Measurements from ENCODE around the gene SGCE.

SGCE gene

GRCh38 chr7:94665426-94665825 is 9.5 kb upstream of the SGCE start:
- Histone ChIP-seq H4K91ac (ENCODE audit: low read length) (no peak overlapping the region), H3K9me3 (ENCODE audit: control insufficient read depth, low read length) (no peaks in the 10 kb centered on the region), H3K4me1 (ENCODE audit: control insufficient read depth, insufficient read depth, low read depth, low read length) (peaks cover 2% of the 10 kb centered on the region), H3K14ac (ENCODE audit: low read length in 2 of 2) (no peak overlapping the region), H3K4me2 (ENCODE audit: low read length, poor library complexity, severe bottlenecking) (no peak overlapping the region), H3K18ac (ENCODE audit: low read depth in 1 of 2, low read length in 2 of 2) (no peak overlapping the region), H3K27ac (ENCODE audit: low read length, poor library complexity, severe bottlenecking) (no peak overlapping the region), H2BK12ac (ENCODE audit: low read length in 2 of 2) (no peak overlapping the region), H3K27me3 (ENCODE audit: control insufficient read depth in 1 of 2, insufficient read depth in 1 of 2, low read length in 2 of 2) (no peaks in the 10 kb centered on the region), H3K4me3 (ENCODE audit: insufficient read depth in 1 of 2, low read depth in 1 of 2, low read length in 2 of 2) (no peak overlapping the region), H2AFZ (ENCODE audit: low read depth, low read length) (no peak overlapping the region), H3K36me3 (ENCODE audit: control insufficient read depth in 1 of 2, insufficient read depth in 2 of 2, low read depth in 1 of 2, low read length in 2 of 2) (peaks cover 0 to 25% of the 10 kb centered on the region in 2 experiments), H2BK15ac (ENCODE audit: low read depth, poor library complexity, severe bottlenecking) (no peak overlapping the region), H3K9ac (ENCODE audit: low read length) (no peak overlapping the region), H2BK5ac (ENCODE audit: low read depth, low read length, poor library complexity, severe bottlenecking) (no peak overlapping the region), H3K23ac (ENCODE audit: low read length in 2 of 2) (no peak overlapping the region), H2AK5ac (ENCODE audit: low read length, severe bottlenecking) (no peak overlapping the region), H2BK120ac (ENCODE audit: low read depth, low read length) (no peak overlapping the region), H3K4ac (ENCODE audit: low read depth in 1 of 2, low read length in 2 of 2) (no peak overlapping the region), H4K8ac (ENCODE audit: low read length) (no peak overlapping the region), H3K79me1 (replicated peaks; ENCODE audit: low read length, poor library complexity, severe bottlenecking) (peaks cover 5% of the 10 kb centered on the region)
- WGBS, result 98% methylated on average over 18 of the region's 18 CpGs
- DNase-seq, result no peak

- Histone ChIP-seq H3K36me3 (ENCODE audit: control insufficient read depth in 1 of 2, insufficient read depth in 2 of 2, low read depth in 1 of 2, low read length in 2 of 2) (peaks cover 0 to 25% of the 10 kb centered on the region in 2 experiments), H3K9me3 (ENCODE audit: control insufficient read depth, low read length) (no peaks in the 10 kb centered on the region), H3K4me3 (ENCODE audit: insufficient read depth in 1 of 2, low read depth in 1 of 2, low read length in 2 of 2) (no peak overlapping the region), H3K18ac (ENCODE audit: low read depth in 1 of 2, low read length in 2 of 2) (no peak overlapping the region), H4K8ac (ENCODE audit: low read length) (no peak overlapping the region), H3K4me2 (ENCODE audit: low read length, poor library complexity, severe bottlenecking) (no peak overlapping the region), H2AFZ (ENCODE audit: low read depth, low read length) (no peak overlapping the region), H3K27ac (ENCODE audit: low read length, poor library complexity, severe bottlenecking) (no peak overlapping the region), H2BK120ac (ENCODE audit: low read depth, low read length) (no peak overlapping the region), H3K23ac (ENCODE audit: low read length in 2 of 2) (no peak overlapping the region), H3K14ac (ENCODE audit: low read length in 2 of 2) (no peak overlapping the region), H4K91ac (ENCODE audit: low read length) (no peak overlapping the region), H2BK15ac (ENCODE audit: low read depth, poor library complexity, severe bottlenecking) (no peak overlapping the region), H2AK5ac (ENCODE audit: low read length, severe bottlenecking) (no peak overlapping the region), H3K4me1 (ENCODE audit: control insufficient read depth, insufficient read depth, low read depth, low read length) (peaks cover 2% of the 10 kb centered on the region), H2BK12ac (ENCODE audit: low read length in 2 of 2) (no peak overlapping the region), H3K4ac (ENCODE audit: low read depth in 1 of 2, low read length in 2 of 2) (no peak overlapping the region), H3K27me3 (ENCODE audit: control insufficient read depth in 1 of 2, insufficient read depth in 1 of 2, low read length in 2 of 2) (no peaks in the 10 kb centered on the region), H3K9ac (ENCODE audit: low read length) (no peak overlapping the region), H2BK5ac (ENCODE audit: low read depth, low read length, poor library complexity, severe bottlenecking) (no peak overlapping the region), H3K79me1 (replicated peaks; ENCODE audit: low read length, poor library complexity, severe bottlenecking) (peaks cover 5% of the 10 kb centered on the region)
- no peak for DNase-seq
- 98% methylated on average over 23 of the region's 23 CpGs for WGBS
Observed at GRCh38 chr7:94664023-94664422, 8.1 kb upstream of the SGCE start.

GRCh38 chr7:94662548-94662947 is 6.6 kb upstream of the SGCE start:
- H2BK12ac ChIP-seq (ENCODE audit: low read length in 2 of 2), result no peak overlapping the region
- no peak overlapping the region for H2AK5ac ChIP-seq (ENCODE audit: low read length, severe bottlenecking)
- peaks cover 2% of the 10 kb centered on the region for H3K4me1 ChIP-seq (ENCODE audit: control insufficient read depth, insufficient read depth, low read depth, low read length)
- no peak overlapping the region for H2BK5ac ChIP-seq (ENCODE audit: low read depth, low read length, poor library complexity, severe bottlenecking)
- no peak overlapping the region for H3K9ac ChIP-seq (ENCODE audit: low read length)
- H4K91ac ChIP-seq (ENCODE audit: low read length), result no peak overlapping the region
- H4K8ac ChIP-seq (ENCODE audit: low read length), result no peak overlapping the region
- no peak overlapping the region for H3K4me3 ChIP-seq (ENCODE audit: insufficient read depth in 1 of 2, low read depth in 1 of 2, low read length in 2 of 2)
- peaks cover 0 to 25% of the 10 kb centered on the region in 2 experiments for H3K36me3 ChIP-seq (ENCODE audit: control insufficient read depth in 1 of 2, insufficient read depth in 2 of 2, low read depth in 1 of 2, low read length in 2 of 2)
- no peak overlapping the region for H2BK15ac ChIP-seq (ENCODE audit: low read depth, poor library complexity, severe bottlenecking)
- no peak overlapping the region for H3K18ac ChIP-seq (ENCODE audit: low read depth in 1 of 2, low read length in 2 of 2)
- H3K79me1 ChIP-seq (replicated peaks; ENCODE audit: low read length, poor library complexity, severe bottlenecking), result peaks cover 5% of the 10 kb centered on the region
- H3K23ac ChIP-seq (ENCODE audit: low read length in 2 of 2), result no peak overlapping the region
- H2BK120ac ChIP-seq (ENCODE audit: low read depth, low read length), result no peak overlapping the region
- no peak overlapping the region for H3K14ac ChIP-seq (ENCODE audit: low read length in 2 of 2)
- H3K4me2 ChIP-seq (ENCODE audit: low read length, poor library complexity, severe bottlenecking), result no peak overlapping the region
- no peaks in the 10 kb centered on the region for H3K9me3 ChIP-seq (ENCODE audit: control insufficient read depth, low read length)
- H3K27ac ChIP-seq (ENCODE audit: low read length, poor library complexity, severe bottlenecking), result no peak overlapping the region
- 64% methylated on average over 1 of the region's 1 CpG for WGBS
- no peak for DNase-seq
- H2AFZ ChIP-seq (ENCODE audit: low read depth, low read length), result no peak overlapping the region
- H3K27me3 ChIP-seq (ENCODE audit: control insufficient read depth in 1 of 2, insufficient read depth in 1 of 2, low read length in 2 of 2), result no peaks in the 10 kb centered on the region
- no peak overlapping the region for H3K4ac ChIP-seq (ENCODE audit: low read depth in 1 of 2, low read length in 2 of 2)

- Histone ChIP-seq H2BK12ac (ENCODE audit: low read length in 2 of 2) (no peak overlapping the region), H3K14ac (ENCODE audit: low read length in 2 of 2) (no peak overlapping the region), H3K27ac (ENCODE audit: low read length, poor library complexity, severe bottlenecking) (no peak overlapping the region), H3K4ac (ENCODE audit: low read depth in 1 of 2, low read length in 2 of 2) (no peak overlapping the region), H3K27me3 (ENCODE audit: control insufficient read depth in 1 of 2, insufficient read depth in 1 of 2, low read length in 2 of 2) (no peaks in the 10 kb centered on the region), H3K36me3 (ENCODE audit: control insufficient read depth in 1 of 2, insufficient read depth in 2 of 2, low read depth in 1 of 2, low read length in 2 of 2) (peaks cover 0 to 18% of the 10 kb centered on the region in 2 experiments), H3K79me1 (replicated peaks; ENCODE audit: low read length, poor library complexity, severe bottlenecking) (peaks cover 2% of the 10 kb centered on the region), H3K4me1 (ENCODE audit: control insufficient read depth, insufficient read depth, low read depth, low read length) (peaks cover 2% of the 10 kb centered on the region), H3K23ac (ENCODE audit: low read length in 2 of 2) (no peak overlapping the region), H3K18ac (ENCODE audit: low read depth in 1 of 2, low read length in 2 of 2) (no peak overlapping the region), H4K8ac (ENCODE audit: low read length) (no peak overlapping the region), H2BK5ac (ENCODE audit: low read depth, low read length, poor library complexity, severe bottlenecking) (no peak overlapping the region), H2AFZ (ENCODE audit: low read depth, low read length) (no peak overlapping the region), H2BK120ac (ENCODE audit: low read depth, low read length) (no peak overlapping the region), H3K4me2 (ENCODE audit: low read length, poor library complexity, severe bottlenecking) (no peak overlapping the region), H4K91ac (ENCODE audit: low read length) (no peak overlapping the region), H3K4me3 (ENCODE audit: insufficient read depth in 1 of 2, low read depth in 1 of 2, low read length in 2 of 2) (no peak overlapping the region), H3K9ac (ENCODE audit: low read length) (no peak overlapping the region), H2BK15ac (ENCODE audit: low read depth, poor library complexity, severe bottlenecking) (no peak overlapping the region), H3K9me3 (ENCODE audit: control insufficient read depth, low read length) (no peaks in the 10 kb centered on the region), H2AK5ac (ENCODE audit: low read length, severe bottlenecking) (no peak overlapping the region)
- no peak for DNase-seq
Observed at GRCh38 chr7:94660006-94660405, 4.1 kb upstream of the SGCE start.

Data from mesenchymal stem cell (in vitro differentiated cells and primary cell).